ENCODE measurements around the gene FRMPD1.

- TF ChIP-seq CTCF (IDR thresholded peaks at IDR 0.05) (no peak), POLR2A (IDR thresholded peaks at IDR 0.05) (no peak)
Measured at GRCh38 chr9:37700131-37700530, 49.4 kb downstream of the FRMPD1 start.
